Thyroid gland (tissue), 4 donors: ENCODE measurements around the gene NOPCHAP1.

Experiments used
- CTCF ChIP-seq, 6 experiments: fragments of 200-600 bp in 3 of 6; fragments of 450-650 bp in 3 of 6; sonication (generic) in 3 of 6; IDR thresholded peaks; one replicate each; pipeline ENCODE4 v1.5.1; 2016 to 2019; ENCODE audit warnings: antibody characterized with exemption in 6 of 6, mild to moderate bottlenecking in 2 of 6, inconsistent platforms in 1 of 6, moderate library complexity in 1 of 6
- POLR2A ChIP-seq, 2 donors: fragments of 450-650 bp; IDR thresholded peaks; one replicate each; pipeline ENCODE4 v1.6.1; 2017; ENCODE audit warnings: antibody characterized with exemption in 2 of 2, mild to moderate bottlenecking in 2 of 2, moderate library complexity in 1 of 2

DNA sequence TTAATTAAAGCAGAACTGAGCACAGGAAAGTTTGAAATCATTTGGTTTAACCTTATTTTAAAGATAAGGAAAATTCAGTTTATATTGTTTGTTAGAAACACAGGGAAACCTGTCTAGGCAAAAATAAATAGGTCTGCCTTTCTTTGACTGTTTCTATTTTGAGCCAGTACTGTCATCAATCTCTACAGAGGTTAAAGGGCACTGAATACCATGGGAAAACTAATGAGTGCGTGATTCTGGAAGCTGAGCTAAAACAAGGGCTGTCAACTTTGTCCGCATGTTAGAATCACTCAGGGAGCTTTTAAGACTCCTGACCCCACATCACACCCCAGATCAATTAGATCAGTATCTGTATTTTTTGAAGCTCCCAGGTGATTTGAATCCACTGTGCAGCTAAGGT, 38.8 kb downstream of the NOPCHAP1 start:
- TF ChIP-seq CTCF (IDR thresholded peaks at IDR 0.05) (no peak), POLR2A (IDR thresholded peaks at IDR 0.05) (no peak)
